Left ventricle myocardium superior (tissue), 1 donor: Measurements from ENCODE around the gene UBE2F. TPM values are rescaled to one million over a fixed set of nuclear protein-coding genes. Genes with fewer than 3 reads are reported as not detected.
A peak's percentile ranks its signal among the peaks of the same experiment; 100 is the strongest.
"Not testable (repeated sequence)": the region's sequence is repeated elsewhere in the genome, so short reads cannot be mapped to it uniquely, and the experiment has no call there.

ENCODE experiments used
- ATAC-seq: fragments of 200-7000 bp; cut with Tn5 transposase; one replicate; pipeline ENCODE4 v1.9.1; 2020; ENCODE audit warnings: mild to moderate bottlenecking, moderate library complexity
- DNase-seq: peaks from one replicate; pipeline ENCODE4 v3.0.0-alpha.2; 2020
- intact Hi-C: fragments of 100-400 bp; cut with micrococcal nuclease; formaldehyde crosslinking; loops from one replicate; pipeline ENCODE4 v1.11.0; 2022
- total RNA-seq: library from RNA; stranded (reverse); fragmentation: NEBNext Ultra II Directional; extraction: Animal tissue kit (Norgen Biotek cat#: 25700); gene quantifications from one replicate; pipeline ENCODE4 v1.2.1, GENCODE V29; 2021
- donor health status: DM: no; HTN: yes; CAD: no; lungs with severe emphysema.

UBE2F gene
- total RNA-seq, 1 donor from 2014 or later: 67.7 TPM

- DNase-seq: no peak
- intact Hi-C loops: no loop called here
- ATAC-seq: no peak
Measured at GRCh38 chr2:237942513-237942899, 24.3 kb upstream of the UBE2F start.

GRCh38 chr2:237943395-237944094 lies 23.3 kb upstream of the UBE2F start:
- no peak for DNase-seq
- no peak for ATAC-seq
- intact Hi-C loops: no loop called here

GRCh38 chr2:237944302-237944701 lies 22.5 kb upstream of the UBE2F start:
- intact Hi-C loops: no loop called here
- DNase-seq: no peak
- ATAC-seq: no peak

- no peak for DNase-seq
- intact Hi-C loops: no loop called here
Measured at GRCh38 chr2:237946423-237946822, 20.4 kb upstream of the UBE2F start.

GRCh38 chr2:237951354-237951753 lies 15.5 kb upstream of the UBE2F start:
- DNase-seq, intact Hi-C loops, ATAC-seq: not testable (repeated sequence)

More at GRCh38 chr2:237946423-237946822, 20.4 kb upstream of the UBE2F start:
- no peak for ATAC-seq

GRCh38 chr2:237951878-237952277 lies 14.9 kb upstream of the UBE2F start:
- intact Hi-C loops: no loop called here
- ATAC-seq (no peak), DNase-seq (no peak)

DNA sequence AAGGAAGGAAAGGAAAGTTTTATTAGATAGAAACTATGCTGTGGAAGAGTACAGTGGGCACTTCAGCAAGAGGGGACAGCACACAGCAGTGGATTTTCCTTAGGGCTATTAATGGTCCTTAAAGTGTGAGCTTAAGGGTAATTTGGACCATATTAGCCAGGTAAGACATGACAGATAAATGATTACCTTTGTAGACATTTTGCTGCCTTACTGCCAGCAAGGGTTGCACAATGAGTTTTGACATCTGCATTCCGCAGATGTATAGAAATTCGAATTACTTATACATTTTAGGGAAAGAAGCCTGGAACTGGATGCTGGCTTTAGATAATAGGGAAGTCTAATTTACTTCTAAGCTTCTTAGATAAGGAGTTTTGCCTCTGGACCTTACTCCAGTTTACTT lies 14.0 kb upstream of the UBE2F start:
- no peak for DNase-seq
- ATAC-seq: no peak
- intact Hi-C loops: no loop called here

- no peak for DNase-seq
- ATAC-seq: peak; percentile 38
- intact Hi-C loops: no loop called here
Measured at GRCh38 chr2:237955640-237956401, 11.0 kb upstream of the UBE2F start.

DNA sequence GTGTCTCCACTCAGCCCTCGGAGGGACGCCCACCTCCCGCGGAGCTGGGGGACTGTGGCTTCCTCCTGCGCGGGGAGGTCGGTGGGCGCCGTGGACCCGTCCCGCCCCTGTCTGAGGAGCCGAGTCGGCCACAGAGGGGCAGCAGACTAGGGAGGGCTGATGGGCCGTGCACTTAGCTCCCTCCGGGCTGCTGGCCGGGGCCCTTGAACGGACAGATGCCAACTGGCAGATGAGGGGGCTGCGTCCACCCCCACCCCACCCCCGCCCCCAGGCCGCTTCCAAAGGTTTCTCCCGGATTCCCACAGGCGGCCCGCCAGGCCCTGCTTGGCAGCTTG lies 10.4 kb upstream of the UBE2F start:
- DNase-seq (no peak), ATAC-seq (peak; percentile 43)
- intact Hi-C loops: no loop called here

DNA sequence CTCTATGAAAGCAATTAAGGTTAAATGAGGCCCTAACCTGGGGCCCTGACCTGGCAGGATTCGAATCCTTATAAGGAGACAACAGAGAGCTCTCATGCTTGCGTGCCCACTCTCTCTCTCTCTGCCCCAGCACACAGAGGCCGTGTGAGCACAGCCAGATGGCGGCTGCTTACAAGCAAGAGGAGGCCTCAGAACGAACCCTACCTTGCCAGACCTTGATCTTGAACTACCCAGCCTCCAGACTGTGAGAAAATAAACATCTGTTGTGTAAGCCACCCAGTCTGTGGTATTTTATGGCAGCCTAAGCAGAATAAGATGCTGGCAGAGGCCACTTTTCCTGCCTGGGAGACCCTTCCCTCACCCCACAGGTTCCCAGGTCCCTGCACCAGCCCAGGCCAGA lies 5.2 kb upstream of the UBE2F start:
- DNase-seq (no peak), ATAC-seq (no peak)
- intact Hi-C loops: no loop called here

GRCh38 chr2:237962432-237963084 lies 4.3 kb upstream of the UBE2F start:
- DNase-seq (no peak), ATAC-seq (no peak)
- intact Hi-C loops: no loop called here

- intact Hi-C loops, ATAC-seq: not testable (repeated sequence)
Measured at GRCh38 chr2:237963490-237963991, 3.3 kb upstream of the UBE2F start.

DNA sequence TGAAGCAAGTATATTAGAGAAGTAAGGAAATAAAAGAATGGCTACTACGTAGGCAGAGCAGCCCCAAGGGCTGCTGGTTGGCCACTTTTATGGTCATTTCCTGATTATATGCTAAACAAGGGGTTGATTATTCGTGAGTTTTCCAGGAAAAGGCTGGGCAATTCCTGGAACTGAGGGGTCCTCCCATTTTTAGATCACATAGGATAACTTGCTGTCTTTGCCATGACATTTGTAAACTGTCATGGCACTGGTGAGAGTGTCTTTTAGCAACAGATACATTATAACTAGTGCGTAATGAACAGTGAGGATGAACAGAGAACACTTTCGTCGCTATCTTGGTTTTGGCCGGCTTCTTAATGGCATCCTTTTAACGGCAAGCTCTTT lies 2.6 kb upstream of the UBE2F start:
- intact Hi-C loops: no loop called here
- no peak for ATAC-seq
- DNase-seq: no peak

More at GRCh38 chr2:237963490-237963991, 3.3 kb upstream of the UBE2F start:
- not testable (repeated sequence) for DNase-seq

- no peak for ATAC-seq
- no peak for DNase-seq
- intact Hi-C loops: no loop called here
Measured at GRCh38 chr2:237964578-237965404, 2.0 kb upstream of the UBE2F start.

DNA sequence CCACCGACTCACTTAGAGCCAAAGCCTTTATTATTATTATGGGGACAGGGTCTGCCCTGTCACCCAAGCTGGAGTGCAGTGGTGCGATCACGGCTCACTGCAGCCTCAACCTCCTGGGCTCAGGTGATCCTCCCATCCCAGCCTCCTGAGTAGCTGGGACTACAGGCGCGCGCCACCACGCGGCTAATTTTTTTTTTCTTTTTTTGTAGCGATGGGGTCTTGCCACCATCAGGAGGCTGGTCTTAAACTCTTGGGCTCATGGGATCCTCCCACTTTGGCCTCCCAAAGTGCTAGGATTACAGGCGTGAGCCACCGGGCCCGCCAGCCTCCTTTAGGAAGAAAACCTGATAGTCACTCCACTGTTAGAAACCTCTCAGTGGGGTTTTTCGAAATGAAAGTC lies 970 bp upstream of the UBE2F start:
- DNase-seq, intact Hi-C loops, ATAC-seq: not testable (repeated sequence)

DNA sequence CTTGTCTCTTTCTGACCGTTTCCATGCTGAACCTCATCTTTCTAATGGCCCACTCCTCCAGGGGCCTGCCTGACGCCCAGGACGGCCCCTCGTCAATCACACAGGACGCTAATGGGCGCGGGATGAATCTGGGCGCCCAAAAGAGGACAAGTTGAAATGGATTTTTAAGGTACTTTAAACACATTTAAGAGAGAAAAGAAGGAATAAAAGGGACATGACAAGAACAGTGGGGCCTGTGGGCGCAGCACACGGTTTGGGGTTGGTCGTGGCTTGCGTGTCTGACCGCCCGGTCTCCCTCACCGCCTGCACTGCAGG lies 607 bp upstream of the UBE2F start:
- DNase-seq (no peak), ATAC-seq (peak; percentile 71)
- intact Hi-C loops: no loop called here

- peak; percentile 56 for DNase-seq
- intact Hi-C loops: no loop called here
- ATAC-seq: no peak
Measured at GRCh38 chr2:237967463-237967951, 693 bp downstream of the UBE2F start.

DNA sequence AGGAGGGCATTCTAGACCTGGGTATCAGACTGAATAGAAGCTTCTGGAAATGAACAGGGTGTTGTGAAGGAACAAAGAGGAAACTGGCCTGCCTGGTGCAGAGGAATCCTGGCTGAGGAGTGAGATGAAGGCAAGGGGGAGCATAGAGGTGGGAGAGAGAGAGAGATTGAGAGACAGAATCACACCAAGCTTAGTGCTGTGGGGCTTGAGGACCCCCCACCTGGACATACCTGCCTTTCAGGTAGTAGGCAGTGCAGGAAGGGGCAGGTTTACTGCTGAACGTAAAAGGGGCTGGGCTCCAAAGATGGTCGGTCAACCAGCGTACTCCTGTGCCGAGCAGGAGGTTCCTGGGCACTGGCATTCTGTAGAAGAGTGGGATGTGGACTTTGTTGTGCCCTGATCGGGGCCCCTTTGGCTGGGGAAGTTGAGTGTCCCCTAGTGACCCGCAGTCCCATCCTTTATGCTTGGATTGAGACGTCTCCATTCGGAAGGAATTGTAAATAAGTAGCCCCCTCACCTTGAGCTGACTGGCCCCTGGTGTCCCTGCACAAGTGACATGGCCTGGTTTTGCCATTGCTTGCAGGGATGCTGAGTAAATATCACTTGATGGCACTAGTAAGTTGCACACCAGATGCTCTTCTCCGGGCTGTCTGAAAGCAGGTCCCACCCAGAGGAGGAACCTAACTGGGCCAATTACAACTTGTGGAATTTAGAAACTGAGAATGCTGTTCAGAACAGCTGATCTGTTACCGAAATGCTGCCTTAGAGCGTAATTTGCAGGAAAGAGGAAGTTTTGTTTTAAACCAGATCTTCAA lies 1.4 kb downstream of the UBE2F start:
- DNase-seq: no peak
- peak; percentile 44 for ATAC-seq
- intact Hi-C loops: no loop called here

GRCh38 chr2:237971661-237972060 lies 4.8 kb downstream of the UBE2F start:
- no peak for ATAC-seq
- intact Hi-C loops: no loop called here
- no peak for DNase-seq
